Measurements from ENCODE around the gene PDE2A.

PDE2A gene

DNA sequence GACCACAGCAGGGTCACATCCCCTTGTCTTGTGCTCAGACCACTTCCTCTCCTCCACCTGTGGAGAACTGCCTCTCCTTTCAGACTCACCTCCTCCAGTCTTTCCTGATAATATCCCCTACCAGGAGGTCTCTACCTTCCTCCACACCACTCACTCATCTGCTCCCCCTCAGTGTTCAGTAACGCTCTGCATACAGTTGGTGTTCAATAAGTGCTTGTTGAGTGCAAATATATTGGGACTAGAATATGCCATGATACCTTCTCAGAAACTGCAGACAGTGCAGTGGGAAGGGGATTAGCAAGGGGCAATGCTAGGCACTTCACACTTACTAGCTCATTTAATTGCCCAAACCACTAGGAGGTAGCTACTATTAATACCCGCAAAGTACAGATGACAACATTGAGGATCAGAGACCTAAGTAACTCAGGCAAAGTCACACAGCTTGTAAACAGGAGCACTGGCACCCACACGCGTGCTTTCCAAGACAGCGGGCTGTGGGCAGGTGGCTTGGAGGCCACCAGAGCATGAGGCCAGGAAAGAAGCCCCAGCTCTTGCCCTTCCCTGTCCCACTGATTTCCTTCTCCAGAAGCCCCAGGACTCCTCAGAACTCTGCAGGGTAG, 8.1 kb upstream of the PDE2A start:
- no peak for DNase-seq

DNA sequence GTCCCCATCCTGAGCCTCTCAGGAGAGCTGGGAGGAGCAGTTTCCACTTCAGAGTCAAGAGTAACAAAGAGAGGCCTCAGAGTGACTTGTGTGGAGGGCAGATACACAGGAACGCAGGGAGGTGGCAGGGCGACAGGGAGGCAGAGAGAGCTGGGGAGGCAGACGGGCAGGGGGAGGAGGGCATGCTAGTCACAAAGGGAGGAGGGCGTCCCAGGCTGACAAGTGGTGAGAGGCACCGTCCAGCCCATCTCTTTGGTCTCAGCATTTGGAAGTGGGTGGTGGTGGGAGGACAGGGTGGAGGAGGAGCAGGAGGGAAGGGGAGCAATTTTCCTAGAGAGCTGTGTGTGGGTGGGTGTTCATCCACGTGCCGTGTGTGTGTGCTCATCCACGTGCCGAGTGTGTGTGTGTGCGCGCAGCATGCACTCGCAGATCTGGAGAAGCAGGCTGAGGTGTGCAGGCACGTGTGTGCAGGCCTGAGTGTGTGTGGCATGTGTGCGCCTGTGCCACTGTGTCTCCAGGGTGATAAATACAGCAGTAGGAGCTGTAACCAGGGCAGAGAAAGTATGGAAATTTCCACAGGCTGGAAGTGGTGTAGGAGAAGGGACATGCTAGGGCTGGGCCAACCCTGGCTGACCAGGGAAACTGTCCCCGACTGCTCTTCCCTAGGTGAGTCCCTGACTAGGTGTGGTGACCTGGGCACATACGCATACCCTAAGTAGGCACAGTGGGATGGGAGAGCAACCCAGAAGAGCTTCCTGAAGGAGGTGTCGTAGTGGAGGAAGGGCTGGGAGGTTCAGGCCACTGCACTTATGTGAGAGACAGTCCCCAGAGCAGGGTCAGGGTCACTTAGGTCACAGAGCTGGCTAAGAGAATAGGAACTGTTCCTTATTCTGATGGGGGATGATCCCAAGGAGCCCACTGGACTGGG, 7.3 kb upstream of the PDE2A start:
- no peak for DNase-seq

DNA sequence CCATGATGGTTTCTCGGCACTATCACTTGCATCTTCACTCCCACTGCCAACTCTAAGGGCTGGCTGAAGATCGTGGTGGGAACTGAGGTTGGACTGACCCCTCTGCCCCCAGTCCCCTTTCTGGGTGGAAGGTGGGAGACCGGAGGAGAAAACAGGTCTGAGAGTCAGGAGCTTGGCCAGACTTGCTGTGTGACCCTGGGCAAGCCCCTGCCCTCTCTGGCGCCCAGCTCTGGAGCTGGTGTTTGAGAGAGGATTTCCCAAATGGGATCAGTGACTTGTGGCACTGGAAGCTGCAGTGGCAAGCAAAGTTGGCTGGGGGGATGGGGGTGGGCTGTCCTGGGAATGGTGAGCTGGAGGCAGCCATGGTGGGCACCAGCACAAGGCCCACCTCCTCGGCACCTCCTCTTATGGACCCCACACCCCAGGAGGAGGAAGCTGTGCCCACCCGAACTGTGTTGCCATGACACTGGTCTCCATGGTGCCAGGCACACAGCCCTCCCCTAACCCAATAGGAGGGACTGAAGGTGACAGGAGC, 6.5 kb upstream of the PDE2A start:
- DNase-seq, result no peak

DNA sequence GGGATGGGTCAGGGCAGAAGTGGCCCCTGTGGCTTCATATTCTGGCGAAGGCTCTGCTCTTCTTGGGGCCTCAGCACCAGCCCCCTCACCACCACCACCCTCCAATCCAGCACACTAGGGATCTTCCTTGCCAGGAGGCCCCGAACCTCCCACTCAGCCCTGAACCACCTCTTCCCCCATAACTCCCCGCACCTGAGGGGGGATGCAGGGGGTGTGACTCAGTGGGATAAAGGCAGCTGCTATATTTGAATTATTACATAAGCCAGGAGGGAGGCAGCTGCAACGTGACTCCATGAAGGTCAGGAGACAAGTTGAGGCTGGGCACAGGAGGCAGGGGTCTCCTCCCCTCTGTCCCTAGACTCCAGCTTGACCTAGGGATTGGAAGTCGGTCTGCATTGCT, 5.6 kb upstream of the PDE2A start:
- no peak for DNase-seq

DNA sequence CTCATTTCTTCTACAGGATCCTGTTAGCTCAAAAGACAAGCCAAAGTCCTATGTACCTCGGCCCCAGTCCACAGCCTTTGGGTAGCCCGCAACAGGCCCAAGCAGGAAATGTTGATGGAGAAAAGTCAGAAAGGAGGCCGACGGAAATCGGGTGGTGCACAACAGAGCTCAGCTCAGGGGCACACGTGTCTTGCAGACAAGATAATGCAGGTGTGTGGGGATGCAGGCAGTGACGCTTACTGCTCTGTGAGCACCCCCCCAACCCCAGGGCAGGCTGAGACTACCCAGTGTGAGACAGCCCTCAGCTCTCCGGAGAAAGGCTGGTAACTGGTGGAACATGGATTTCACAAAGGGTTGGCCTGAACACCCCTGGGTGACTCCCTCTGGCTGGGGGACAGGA, 4.3 kb upstream of the PDE2A start:
- DNase-seq, result no peak

DNA sequence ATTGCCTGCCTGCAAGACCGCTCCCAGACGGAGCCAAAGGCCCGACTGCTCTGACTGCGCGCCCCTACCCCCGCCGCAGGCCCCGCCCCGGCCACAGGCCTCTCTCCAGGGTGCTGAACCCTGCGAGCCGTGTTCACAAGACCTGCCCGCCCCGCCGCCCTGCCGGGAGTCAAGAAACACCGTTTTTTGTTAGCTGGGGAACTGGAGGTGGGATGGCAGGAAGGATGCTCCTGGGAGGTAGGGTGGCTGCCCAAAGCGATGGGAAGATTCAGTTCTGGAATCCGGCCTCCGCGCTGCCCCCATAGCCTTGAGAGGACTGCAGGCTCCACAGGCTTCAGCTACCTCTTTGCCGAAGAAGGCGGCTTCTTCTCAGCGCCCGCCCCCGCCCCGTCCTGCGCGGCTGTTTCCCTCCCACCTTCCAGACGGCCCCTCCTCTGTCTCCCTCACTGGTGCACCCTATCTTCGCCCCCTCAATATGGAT, 2.7 kb upstream of the PDE2A start:
- DNase-seq, result peak; percentile 72

DNA sequence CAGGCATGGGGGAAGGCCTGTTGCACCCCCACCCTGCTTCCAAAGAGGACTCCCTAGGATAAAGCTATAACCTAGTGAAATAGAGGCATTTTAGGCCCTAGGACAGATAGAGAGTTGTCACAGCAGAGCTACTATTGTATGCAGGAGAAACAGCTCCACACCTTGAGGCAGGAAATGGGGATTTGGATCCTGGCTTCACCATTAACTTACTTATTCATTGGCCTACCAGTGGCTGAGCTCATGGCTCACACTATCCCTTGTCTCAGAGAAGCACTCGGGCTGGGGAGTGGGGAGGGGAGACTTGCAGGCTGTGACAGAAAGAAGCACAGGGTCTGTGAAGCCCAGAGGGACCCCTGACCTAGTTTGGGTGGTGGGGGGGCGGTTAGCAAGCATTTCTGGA, 999 bp upstream of the PDE2A start:
- no peak for DNase-seq

DNA sequence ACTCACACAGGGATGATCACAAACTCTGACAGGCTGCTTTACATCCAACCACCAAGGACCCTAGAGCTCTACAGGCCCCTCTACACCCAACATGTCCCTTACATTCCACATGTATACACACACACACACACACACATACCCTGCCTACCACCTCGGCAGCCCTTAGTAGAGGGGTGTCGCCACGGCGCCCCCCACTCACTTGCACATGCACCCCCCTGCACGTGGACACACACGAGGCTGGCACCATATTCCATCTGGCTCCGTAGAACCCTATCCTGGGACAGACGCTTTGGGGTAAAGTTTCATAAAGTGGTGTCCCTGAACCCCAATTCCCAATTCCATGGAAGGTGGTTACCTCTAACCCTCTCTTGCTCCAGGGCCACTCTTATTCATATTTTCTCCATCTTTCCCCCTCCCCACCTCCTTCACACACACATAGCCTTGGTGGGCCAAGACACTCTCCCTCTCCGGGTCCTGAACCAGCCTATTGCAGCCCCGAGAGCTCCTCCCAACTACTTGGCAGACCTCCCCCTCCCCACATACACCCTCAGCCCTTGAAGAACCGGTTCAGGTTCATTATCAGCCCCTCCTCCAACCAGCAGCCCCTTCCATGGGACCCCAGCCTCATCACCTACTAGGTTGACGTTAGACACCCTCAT, 809 bp downstream of the PDE2A start:
- DNase-seq, result no peak

DNA sequence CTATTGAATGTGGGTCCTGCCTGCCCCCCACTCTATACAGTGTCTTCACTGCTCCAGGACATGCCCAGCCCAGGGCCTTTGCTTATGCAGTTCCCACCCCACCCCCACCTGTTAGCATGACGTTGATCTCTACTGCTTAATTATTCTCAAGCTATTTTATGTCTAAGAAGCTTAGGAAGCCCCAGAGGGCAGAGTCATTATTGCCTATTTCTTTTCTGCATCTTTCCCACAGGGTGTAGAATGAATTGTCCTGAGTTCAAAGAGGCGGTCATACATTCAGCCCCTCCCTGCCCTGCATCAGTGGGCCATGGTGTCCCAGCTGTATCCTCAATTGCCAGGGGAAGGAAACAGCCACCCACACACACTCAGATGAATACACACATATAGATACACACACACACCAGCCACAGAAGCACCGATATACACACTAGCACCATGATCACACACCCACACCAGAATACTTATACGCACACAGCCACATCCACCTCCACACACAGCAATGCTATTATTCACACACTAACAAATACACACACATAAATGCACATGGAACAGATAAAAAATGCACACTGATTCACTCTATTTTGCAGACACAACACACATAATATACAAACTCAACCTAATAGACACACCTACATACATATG, 1.5 kb downstream of the PDE2A start:
- DNase-seq, result no peak

DNA sequence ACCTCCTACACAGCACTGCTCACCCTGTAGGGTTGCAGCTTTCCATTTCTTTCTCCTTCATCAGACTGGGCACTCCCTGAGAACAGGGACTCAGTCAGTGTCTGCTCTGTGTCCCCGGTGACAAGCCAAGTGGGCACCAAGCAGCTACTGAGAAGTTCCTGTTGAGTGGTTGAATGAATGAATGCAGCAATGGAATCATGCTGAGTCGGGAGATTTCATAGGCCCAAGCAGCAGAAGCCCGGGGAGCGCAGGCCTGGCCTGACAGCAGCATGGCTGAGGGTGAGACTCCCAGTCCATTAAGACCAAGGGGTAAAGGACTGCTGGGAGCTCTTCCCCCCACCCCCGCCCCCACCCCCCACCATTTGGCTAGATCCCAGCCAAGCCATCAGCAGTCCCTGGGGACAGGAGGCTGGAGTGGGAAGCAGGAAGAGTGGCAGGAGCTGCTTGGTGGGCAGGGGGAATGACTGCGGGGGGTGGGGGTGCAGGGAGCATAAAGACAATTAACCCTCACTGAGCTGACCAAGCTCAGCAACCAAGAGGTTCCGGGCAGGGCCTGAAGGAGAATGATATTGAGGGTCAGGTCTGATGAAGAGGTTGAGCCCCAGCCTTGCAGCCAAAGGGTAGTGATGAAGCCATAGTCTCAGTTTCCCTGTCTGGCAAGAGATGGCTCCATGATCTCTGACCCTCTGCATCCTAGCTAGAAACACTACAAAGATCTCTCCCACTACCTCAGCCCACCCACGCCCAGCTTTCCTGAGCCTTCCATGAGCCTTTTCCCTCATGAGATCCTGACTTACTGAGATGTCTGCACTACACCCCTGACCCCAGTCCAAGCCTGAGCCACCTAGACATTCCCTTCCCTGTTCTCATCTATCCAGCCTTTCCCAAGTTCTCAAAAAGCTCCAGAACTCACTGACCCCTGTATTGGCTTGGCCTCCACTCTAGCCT, 2.8 kb downstream of the PDE2A start:
- no peak for DNase-seq

DNA sequence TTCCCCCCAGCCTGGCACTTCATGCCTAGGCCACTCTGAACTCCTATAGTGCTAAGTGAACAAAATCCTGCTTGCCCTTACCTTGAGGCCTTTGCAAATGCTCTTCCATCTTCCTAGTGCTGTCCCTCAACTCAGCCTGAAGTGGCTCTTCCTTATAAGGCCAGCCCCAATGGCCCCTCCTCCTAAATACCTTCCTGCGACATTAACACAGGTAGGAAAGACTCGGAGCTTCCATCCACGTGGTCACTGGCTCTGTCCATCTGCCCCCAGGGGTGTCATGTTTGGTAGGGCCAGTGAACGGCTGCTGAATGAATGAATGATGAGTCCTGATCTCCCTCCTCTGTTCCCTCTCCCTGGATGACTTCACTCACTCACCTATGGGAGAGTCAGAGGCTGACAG, 4.2 kb downstream of the PDE2A start:
- DNase-seq, result no peak

DNA sequence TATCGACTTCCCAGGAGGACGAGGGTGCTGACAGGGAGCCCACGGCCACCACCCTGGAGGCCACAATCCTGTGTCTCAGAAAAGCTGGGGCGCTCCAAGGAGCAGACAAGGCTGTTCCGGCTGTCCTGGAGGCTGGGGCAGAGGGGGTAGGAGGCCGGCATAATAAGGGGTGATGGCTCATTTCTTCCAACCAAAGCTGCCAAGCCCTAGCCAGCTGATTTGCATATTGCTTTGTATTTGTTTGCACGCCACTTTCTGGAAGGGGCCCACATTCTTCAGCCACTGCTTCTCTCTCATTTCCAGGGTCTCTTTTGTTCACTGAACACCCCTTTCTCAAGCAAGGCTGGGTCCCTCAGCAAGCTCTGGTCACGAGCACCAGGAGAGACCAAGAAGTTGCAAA, 4.7 kb downstream of the PDE2A start:
- no peak for DNase-seq

DNA sequence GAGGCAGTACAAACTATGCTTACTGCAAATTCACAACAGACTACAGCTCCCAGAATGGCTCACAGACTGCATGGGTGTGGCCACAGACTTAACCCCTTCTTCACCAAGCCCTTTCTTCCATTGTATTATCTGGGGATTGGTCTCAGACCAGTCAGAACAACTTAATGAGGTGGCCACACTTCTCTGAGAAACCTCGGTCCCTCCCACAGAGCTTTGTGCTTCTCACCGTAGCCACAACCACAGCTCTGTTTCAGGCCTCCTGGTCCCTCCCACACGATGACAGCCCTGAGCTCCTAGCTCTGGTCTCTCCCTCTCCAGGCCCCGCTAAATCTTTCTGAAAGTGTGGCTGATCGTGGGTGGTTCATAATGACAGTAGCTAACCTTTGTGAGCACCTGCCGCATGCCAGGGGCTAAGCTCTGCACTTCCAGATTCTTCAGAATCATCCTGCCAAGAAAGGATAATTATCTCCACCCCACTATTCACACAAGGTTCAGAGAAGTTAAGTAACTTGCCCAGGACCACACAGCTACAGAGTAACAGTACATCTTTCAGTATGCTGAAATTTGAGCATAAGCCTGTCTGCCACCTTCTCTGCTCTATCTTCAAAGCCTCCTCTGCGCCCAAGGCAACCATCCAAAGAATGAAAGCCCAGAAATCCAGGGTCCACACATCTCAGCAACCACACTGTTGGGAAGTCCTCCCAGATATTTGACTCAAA, 5.4 kb downstream of the PDE2A start:
- no peak for DNase-seq

DNA sequence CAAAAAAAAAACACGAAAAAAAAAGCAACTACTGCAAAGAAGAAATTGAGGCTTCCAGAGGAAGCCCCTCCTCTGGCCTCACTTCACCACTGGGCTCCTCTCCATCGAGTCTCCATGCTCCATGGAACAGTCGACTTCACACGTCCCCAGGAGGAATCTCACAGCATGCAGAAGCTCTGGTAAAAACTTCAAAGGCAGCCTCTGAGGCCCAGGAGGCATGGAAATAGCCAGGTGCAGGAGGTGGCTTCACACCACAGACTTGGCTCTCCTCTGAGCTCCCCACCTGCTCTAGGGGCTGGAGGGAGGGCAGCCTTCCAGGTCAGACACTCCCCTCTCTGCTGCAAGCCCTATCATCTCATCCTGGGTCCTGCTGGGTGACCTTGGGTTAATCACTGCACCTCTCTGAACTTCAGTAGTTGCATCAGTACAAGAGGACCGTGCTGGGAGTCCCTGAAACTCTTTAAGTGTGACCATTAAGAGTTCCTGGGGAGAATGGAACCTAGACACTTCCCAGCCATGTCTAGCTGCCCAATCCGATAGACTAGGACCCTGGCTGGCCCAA, 8.2 kb downstream of the PDE2A start:
- DNase-seq, result no peak

DNA sequence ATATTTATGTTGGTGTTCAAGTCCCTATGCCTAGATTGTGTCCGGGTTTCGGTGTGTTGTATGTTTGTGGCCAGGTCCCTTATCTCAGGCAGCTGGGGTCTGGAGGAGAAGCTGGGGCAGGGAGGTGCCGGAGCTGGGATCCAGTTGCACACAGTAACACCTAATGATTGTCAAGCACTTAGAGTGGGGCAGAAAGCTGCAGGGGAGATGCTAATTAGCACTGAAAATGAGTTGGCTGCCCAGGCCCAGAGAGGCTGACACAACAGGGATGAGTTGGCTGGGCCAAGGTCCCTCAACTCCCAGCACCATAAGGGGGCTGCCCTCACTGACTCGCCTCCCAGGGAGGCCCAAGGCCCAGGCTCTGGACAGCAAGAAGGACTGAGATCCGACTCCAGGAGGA, 12.2 kb downstream of the PDE2A start:
- no peak for DNase-seq

DNA sequence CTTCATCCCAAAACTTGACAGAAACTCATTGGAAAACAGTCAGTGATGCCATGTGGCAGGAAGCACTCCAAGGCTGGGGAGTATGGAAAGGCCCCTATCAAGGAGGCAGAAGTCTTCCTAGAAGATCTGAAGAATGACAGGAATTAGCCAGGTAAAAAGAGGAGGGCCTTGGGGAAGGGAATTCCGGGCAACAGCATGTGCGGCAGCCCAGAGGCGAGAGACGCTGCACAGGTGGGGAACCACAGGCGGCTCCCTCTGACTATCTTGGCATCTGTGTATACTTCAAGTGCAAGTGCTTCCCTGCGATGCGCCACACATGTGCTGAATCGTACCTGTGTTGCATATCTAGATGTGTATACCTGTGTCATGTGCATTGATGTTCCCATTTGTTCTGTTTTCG, 12.7 kb downstream of the PDE2A start:
- no peak for DNase-seq

DNA sequence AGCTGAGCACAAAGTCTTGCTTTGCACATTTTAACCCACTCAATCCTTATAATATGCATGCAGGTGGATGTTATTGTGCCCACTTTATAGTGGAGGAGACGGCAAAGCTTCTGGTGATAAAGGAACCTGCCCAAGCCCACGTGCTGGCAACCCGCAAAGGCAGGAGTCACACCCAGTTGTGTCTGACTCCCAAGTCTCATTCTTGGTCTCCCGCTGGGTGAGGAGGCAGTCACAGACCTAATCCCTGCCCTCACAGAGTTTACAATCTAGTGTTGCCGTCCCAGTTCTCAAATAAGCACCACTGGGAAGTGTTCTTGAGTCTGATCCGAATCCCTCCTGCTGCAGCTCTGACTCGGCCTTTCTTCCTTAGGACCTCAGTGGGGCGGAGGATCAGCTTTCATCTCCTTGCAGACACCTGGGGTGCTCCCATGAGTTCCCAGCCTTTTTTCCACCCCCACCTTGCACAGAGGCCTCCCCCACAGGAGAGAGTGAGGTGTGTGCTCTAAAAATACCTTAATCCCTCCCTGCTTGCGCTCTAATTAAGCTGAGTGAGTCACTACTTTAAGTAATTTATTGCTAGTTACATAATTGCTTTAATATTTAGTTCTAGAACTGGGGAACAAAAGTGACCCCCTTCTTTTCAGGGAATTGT, 15.1 kb downstream of the PDE2A start:
- no peak for DNase-seq

DNA sequence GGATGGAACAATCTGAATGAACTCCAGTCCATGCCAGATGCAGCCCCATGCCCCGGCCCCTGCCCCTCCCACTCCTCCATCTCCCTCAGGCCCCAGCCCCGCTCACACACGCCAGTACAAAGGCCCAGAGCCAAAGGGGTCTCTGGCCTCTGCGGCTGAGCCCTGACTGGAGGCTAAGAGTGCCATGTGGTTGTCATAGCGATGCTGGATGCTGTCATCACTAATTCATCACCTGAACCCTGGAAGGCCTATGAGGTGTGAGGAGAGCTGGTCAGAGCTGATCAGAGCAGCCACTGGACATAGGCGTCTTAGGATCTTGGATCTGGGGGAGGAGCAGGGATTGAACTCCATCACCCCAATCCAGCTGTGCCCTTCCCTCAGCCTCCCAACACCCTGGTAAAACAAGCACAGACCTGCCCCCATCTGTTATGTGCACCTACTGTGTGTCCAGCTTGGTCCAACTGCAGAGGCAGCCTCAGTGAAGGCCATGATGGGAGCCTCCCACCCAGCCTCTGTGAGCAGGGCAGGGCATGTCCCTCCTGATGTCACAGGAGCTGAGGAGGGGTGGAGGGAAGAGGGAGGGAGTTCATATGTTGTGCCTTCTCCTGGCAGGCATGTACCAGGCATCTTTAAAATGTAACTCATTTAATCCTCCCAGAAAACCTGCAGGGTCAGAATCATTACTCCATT, 16.7 kb downstream of the PDE2A start:
- DNase-seq, result no peak

DNA sequence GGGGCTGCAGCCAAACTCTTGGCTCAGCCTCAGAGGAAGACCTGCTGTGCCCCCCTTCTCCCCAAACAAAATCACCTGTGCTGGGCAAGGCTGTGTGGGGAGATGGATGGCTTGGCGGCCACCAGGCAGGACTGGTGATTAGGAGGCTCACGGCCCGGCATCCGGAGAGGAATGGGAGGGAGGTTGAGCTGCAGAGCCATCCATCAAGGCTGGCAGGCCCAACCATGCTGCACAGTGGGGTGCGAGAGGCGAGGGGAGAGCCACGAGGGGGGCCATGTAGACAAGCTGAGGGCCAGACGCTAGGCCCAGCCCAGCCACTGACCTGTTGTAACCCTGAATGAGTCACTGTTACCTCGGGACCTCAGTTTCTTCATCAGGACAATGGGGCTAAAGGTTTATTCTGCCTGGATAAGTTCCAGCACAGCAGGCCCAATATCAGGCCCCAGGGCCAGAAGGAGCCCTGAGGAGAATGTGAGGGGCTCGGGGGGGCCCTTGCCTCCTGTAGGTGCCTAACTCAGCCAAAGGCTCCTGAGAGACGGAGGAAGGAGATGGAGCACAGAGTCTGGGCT, 18.2 kb downstream of the PDE2A start:
- no peak for DNase-seq
